HL-60 (cell line): ENCODE measurements around the gene ABL1.

ENCODE experiments used
- DNase-seq, 2 experiments: peaks; one replicate each; pipeline ENCODE4 v3.0.0-alpha.2; 2010 to 2020; ENCODE audit warnings: low read depth in 1 of 2, low spot score in 1 of 2
- H3K27ac ChIP-seq: fragments of 250-450 bp; sonication (Bioruptor Pico); replicated peaks from 2 replicates; pipeline ENCODE4 v1.5.1; 2020; ENCODE audit warnings: mild to moderate bottlenecking, moderate library complexity
- H3K27me3 ChIP-seq: fragments of 250-450 bp; sonication (Bioruptor Pico); 2 replicates; pipeline ENCODE4 v1.5.1; 2021; ENCODE audit warnings: mild to moderate bottlenecking, moderate library complexity; ENCODE audit not compliant: insufficient read depth, poor library complexity, severe bottlenecking
- H3K4me3 ChIP-seq: replicated peaks from 2 replicates; pipeline ENCODE4 v1.5.1; 2011; ENCODE audit warnings: mild to moderate bottlenecking, control low read depth, low read length; ENCODE audit not compliant: insufficient read depth
- GABPA ChIP-seq: IDR thresholded peaks from 2 replicates; pipeline ENCODE4 v1.6.1; 2012; ENCODE audit warnings: low read depth
- POLR2AphosphoS5 ChIP-seq: IDR thresholded peaks from 2 replicates; pipeline ENCODE4 v1.6.1; 2012; ENCODE audit warnings: low read depth
- SPI1 ChIP-seq: IDR thresholded peaks from 2 replicates; pipeline ENCODE4 v1.6.1; 2012; ENCODE audit warnings: low read depth, mild to moderate bottlenecking, borderline replicate concordance
- TF ChIP-seq, protein P1 (sequence below): IDR thresholded peaks from 2 replicates; pipeline ENCODE4 v1.6.1; 2012; ENCODE audit warnings: low read depth; ENCODE audit not compliant: insufficient replicate concordance
- TF ChIP-seq, protein P2 (sequence below): IDR thresholded peaks from one replicate; pipeline ENCODE4 v1.5.1; 2011; ENCODE audit warnings: low read length, control low read depth, inconsistent platforms; ENCODE audit not compliant: insufficient read depth

ABL1 gene

DNA sequence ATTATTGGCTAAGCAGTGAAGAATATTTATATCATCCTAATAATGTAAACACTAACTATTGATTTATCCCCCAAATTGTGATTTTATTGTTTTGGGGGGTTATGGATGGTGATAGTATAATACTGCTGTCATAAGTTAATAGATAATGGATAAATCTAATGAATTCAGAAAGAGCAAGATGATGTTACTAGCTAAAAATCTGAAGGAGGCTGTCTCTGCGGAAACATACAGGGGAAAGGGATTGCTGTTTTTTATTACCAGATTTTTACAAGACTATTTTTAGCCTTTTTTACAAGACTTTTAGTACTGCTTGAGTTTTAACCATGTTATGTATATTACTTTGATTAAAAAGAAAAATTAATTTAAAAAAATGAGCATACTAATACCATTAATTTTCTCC is 5.3 kb upstream of the ABL1 start:
- H3K27me3 ChIP-seq: no peaks in the 10 kb centered on the region
- H3K4me3 ChIP-seq: no peak overlapping the region
- TF ChIP-seq, protein P1, sequence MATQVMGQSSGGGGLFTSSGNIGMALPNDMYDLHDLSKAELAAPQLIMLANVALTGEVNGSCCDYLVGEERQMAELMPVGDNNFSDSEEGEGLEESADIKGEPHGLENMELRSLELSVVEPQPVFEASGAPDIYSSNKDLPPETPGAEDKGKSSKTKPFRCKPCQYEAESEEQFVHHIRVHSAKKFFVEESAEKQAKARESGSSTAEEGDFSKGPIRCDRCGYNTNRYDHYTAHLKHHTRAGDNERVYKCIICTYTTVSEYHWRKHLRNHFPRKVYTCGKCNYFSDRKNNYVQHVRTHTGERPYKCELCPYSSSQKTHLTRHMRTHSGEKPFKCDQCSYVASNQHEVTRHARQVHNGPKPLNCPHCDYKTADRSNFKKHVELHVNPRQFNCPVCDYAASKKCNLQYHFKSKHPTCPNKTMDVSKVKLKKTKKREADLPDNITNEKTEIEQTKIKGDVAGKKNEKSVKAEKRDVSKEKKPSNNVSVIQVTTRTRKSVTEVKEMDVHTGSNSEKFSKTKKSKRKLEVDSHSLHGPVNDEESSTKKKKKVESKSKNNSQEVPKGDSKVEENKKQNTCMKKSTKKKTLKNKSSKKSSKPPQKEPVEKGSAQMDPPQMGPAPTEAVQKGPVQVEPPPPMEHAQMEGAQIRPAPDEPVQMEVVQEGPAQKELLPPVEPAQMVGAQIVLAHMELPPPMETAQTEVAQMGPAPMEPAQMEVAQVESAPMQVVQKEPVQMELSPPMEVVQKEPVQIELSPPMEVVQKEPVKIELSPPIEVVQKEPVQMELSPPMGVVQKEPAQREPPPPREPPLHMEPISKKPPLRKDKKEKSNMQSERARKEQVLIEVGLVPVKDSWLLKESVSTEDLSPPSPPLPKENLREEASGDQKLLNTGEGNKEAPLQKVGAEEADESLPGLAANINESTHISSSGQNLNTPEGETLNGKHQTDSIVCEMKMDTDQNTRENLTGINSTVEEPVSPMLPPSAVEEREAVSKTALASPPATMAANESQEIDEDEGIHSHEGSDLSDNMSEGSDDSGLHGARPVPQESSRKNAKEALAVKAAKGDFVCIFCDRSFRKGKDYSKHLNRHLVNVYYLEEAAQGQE: no peak
- TF ChIP-seq SPI1 (no peak), POLR2AphosphoS5 (no peak), GABPA (no peak)
- TF ChIP-seq, protein P2, sequence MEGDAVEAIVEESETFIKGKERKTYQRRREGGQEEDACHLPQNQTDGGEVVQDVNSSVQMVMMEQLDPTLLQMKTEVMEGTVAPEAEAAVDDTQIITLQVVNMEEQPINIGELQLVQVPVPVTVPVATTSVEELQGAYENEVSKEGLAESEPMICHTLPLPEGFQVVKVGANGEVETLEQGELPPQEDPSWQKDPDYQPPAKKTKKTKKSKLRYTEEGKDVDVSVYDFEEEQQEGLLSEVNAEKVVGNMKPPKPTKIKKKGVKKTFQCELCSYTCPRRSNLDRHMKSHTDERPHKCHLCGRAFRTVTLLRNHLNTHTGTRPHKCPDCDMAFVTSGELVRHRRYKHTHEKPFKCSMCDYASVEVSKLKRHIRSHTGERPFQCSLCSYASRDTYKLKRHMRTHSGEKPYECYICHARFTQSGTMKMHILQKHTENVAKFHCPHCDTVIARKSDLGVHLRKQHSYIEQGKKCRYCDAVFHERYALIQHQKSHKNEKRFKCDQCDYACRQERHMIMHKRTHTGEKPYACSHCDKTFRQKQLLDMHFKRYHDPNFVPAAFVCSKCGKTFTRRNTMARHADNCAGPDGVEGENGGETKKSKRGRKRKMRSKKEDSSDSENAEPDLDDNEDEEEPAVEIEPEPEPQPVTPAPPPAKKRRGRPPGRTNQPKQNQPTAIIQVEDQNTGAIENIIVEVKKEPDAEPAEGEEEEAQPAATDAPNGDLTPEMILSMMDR: no peak
- no peak for DNase-seq
- no peak overlapping the region for H3K27ac ChIP-seq

DNA sequence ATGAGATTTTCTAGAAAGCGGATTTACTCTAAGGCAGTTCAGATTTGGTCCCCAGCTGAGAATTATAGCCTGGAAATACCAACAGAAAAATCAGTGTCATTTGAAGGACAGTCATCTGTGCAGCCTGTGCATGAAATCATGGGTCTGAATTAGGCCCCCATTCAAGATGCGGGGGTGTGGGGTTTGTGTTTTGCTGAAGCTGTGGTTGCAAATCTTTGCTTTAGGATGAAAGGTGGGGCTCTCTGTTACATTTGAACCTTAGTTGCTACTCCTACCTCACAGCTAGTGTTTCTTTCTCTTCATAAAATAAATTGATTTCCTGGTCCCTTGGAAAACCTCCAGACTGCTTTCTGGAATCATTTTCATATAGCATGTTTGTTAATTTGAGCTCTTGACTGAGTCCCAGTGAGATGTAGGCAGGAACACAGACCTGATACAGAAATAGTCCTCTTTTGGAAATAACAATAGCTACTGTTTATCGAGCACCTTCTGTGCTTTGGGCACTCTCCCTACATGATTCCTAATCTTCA is 4.8 kb upstream of the ABL1 start:
- DNase-seq: no peak
- Histone ChIP-seq H3K4me3 (no peak overlapping the region), H3K27ac (no peak overlapping the region), H3K27me3 (no peaks in the 10 kb centered on the region)
- TF ChIP-seq POLR2AphosphoS5 (no peak), SPI1 (no peak), GABPA (no peak)
- TF ChIP-seq, protein P1: no peak

DNA sequence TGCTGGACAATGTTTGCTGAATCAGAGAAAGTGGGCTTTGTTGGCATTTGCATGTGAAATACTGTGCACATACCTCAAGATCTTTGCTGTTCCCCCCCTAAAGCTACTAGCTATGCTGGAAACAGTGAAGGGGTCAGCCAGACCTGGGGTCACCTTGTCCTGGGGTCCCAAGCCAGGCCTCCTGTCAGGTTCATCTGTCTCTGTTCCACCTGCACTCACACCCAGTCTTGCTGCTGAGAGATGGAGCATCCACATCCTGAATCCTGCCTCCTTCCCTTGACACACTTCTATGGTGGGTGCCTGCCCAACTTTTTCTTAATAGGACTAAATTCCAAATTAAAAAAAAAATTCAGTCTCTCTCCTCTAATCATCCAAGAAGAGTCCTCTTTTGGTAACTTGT is 4.0 kb upstream of the ABL1 start:
- no peak for TF ChIP-seq SPI1
- TF ChIP-seq POLR2AphosphoS5: no peak
- TF ChIP-seq, protein P2: no peak
- TF ChIP-seq, protein P1: no peak
- no peak for TF ChIP-seq GABPA
- Histone ChIP-seq H3K27me3 (no peaks in the 10 kb centered on the region), H3K27ac (no peak overlapping the region), H3K4me3 (no peak overlapping the region)
- DNase-seq: no peak
